Epithelial cell of esophagus (primary cell): ENCODE measurements around the gene MPHOSPH6.
A peak's percentile ranks its signal among the peaks of the same experiment; 100 is the strongest.
"Not testable (repeated sequence)": the region's sequence is repeated elsewhere in the genome, so short reads cannot be mapped to it uniquely, and the experiment has no call there.

ENCODE experiments used
- DNase-seq: peaks from one replicate; pipeline ENCODE4 v3.0.0; 2010; ENCODE audit warnings: low read depth
- H3K4me3 ChIP-seq: 2 replicates; pipeline ENCODE4 v1.5.1; 2011; ENCODE audit warnings: mild to moderate bottlenecking, low read length, control low read depth
- TF ChIP-seq, protein P1 (sequence below): IDR thresholded peaks from 2 replicates; pipeline ENCODE4 v1.5.1; 2011; ENCODE audit warnings: low read depth, mild to moderate bottlenecking, low read length, control low read depth, inconsistent platforms; ENCODE audit not compliant: insufficient read depth; ENCODE audit errors: missing control alignments

Gene MPHOSPH6

DNA sequence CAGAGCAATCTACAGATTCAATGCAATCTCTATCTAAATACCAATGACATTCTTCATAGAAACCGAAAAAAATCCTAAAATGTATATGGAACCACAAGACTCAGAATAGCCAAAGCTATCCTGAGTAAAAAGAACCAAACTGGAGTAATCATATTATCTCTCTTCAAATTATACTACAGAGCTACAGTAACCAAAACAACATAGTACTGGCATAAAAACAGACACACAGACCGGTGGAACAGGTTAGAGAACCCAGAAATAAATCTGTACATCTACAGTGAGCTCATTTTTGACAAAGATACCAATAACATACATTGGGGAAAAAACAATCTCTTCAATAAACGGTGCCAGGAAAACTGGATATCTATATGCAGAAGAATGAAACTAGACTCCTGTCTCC lies 45.4 kb downstream of the MPHOSPH6 start:
- no peak for DNase-seq
- no peak overlapping the region for H3K4me3 ChIP-seq
- TF ChIP-seq, protein P1, sequence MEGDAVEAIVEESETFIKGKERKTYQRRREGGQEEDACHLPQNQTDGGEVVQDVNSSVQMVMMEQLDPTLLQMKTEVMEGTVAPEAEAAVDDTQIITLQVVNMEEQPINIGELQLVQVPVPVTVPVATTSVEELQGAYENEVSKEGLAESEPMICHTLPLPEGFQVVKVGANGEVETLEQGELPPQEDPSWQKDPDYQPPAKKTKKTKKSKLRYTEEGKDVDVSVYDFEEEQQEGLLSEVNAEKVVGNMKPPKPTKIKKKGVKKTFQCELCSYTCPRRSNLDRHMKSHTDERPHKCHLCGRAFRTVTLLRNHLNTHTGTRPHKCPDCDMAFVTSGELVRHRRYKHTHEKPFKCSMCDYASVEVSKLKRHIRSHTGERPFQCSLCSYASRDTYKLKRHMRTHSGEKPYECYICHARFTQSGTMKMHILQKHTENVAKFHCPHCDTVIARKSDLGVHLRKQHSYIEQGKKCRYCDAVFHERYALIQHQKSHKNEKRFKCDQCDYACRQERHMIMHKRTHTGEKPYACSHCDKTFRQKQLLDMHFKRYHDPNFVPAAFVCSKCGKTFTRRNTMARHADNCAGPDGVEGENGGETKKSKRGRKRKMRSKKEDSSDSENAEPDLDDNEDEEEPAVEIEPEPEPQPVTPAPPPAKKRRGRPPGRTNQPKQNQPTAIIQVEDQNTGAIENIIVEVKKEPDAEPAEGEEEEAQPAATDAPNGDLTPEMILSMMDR: no peak

DNA sequence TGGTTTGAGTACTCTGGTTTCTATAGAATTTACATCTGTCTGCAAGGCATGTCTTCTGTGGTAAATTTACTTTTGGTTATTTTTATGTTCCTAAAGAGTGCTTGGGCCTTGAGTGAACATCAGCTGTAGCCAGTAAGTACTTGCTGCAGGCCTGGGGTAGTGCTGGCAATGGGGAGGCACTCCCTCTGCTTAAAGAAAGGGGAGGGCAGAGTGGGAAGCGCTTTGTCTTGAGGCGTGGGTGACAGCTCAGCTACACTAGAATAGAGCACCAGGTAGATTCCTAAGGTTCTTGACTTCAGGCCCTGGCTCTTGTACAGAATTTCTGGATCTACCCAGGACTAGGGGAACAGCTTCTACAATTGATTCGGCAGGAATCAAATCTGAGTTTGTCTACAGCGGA lies 50.6 kb downstream of the MPHOSPH6 start:
- DNase-seq: no peak
- TF ChIP-seq, protein P1: no peak
- H3K4me3 ChIP-seq: no peak overlapping the region

DNA sequence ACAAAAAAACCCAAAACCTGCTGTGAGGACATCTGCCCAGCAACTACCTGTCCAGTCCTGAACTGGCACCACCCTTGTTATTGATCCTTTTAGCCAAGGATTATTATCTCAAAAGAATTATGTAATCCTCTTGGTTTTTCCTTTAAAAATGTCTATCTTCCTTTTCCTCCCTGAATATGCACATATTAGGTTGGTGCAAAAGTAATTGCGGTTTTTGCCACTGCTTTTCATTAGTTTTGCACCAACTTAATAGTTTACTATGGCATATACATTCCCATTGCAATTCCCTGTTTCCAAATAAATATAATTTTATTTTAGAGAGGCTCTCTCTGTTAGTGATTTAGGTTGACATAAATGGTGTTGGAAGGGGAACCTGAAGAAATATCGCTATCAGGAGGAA lies 51.3 kb downstream of the MPHOSPH6 start:
- DNase-seq: no peak
- TF ChIP-seq, protein P1: no peak
- no peak overlapping the region for H3K4me3 ChIP-seq

DNA sequence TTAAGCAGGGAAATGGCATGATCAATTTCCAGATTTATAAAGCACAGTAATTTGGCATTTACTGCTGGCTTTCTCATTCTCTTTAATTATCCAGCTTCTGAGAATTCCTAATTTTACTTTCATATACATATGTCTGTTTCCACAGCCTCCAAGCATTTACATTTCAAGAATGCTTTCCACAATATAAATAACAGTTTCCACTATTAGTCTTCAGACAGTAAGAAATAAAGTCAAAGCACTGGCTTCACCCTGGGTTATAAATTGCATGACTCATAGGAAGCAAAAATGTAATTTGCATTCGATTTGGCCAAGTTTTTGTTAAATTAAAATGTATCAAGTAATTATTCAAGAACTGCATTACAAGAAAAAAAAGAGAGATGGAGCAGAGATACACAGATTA lies 53.5 kb downstream of the MPHOSPH6 start:
- no peak overlapping the region for H3K4me3 ChIP-seq
- no peak for DNase-seq
- TF ChIP-seq, protein P1: no peak

DNA sequence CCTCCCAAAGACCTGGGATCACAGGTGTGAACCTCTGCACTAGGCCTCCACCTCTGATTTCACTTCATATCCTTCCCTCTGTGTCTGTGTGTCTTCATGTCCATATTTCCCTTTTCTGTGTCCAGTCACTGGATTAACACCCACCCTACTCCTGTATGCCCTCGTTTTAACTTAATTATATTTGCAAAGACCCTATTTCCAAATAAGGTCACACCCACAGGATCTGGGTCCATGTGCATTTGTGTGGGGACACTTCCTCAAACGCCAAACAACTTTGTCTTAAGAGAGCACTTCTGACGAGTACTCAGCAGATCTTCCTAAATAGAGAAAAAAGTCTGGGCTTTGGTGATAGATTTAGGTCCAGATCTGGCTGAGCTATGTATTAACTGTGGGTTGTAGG lies 56.3 kb downstream of the MPHOSPH6 start:
- no peak overlapping the region for H3K4me3 ChIP-seq
- TF ChIP-seq, protein P1: no peak
- no peak for DNase-seq

DNA sequence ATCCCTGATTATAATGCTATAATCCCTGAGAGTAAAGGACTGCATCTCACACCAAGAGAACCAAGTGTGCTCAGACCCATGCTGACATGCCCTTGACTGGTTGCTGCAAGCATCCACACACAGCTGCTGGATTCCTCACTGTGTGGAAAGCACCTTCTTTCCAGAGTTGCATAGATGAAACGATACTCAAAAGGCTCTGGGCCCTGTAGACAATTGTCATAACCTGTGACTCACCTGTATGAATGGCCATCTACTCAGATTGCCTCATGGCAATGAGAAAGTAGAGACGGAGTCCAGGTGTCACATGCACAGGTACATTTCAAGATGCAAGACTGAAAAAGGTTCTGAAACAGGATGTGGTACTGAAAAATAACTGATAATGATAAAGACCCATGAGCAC lies 58.1 kb downstream of the MPHOSPH6 start:
- DNase-seq: peak; percentile 96
- no peak overlapping the region for H3K4me3 ChIP-seq
- TF ChIP-seq, protein P1: no peak

DNA sequence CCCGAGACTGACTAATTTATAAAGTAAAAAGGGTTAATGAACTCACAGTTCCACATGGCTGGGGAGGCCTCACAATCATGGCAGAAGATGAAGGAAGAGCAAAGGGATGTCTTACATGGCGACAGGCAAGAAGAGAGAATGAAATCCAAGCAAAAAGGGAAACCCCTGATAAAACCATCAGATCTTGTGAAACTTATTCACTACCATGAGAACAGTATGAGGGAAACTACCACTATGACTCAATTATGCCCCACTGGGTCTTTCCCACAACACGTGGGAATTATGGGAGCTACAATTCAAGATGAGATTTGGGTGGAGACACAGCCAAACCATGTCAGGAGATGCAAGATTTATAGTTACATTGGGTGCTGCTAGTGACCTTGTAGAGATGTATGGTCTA lies 60.8 kb downstream of the MPHOSPH6 start:
- not testable (repeated sequence) for H3K4me3 ChIP-seq, DNase-seq

DNA sequence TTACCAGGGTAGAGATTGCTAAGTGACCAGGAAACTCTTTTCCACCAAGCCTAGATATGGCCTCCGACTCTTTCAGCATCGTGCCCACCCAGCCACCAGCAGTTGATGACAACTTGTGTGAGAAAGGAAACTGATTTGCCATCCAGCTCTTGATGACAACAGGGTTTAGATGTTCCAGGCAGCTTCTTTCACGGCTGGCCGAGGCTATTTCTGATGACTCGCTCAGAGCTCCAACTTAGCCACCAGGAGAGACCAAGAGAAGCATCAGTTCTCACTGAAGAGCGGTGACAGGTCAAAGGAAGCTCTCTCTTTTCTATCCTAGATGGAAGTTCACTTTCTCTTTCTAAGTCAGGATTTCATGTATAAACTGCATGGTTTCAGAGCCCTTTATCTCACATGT lies 61.2 kb downstream of the MPHOSPH6 start:
- no peak overlapping the region for H3K4me3 ChIP-seq
- TF ChIP-seq, protein P1: no peak
- DNase-seq: no peak
